GM10248 (cell line): ENCODE data around the gene MXD1.

ENCODE experiments used
- CTCF ChIA-PET: fragments of 300-600 bp; sonication (Branson Sonifier 250); formaldehyde crosslinking; extraction: SDS; loops from one replicate; lab custom pipeline; 2021; ENCODE audit warnings: antibody characterized with exemption; lab: Yijun Ruan, JAX
- POLR2A ChIA-PET: fragments of 350-650 bp; sonication (Branson Sonifier 250); formaldehyde crosslinking; extraction: SDS; loops from one replicate; lab custom pipeline; 2020; ENCODE audit warnings: antibody characterized with exemption; lab: Yijun Ruan, JAX
- DNase-seq: peaks from one replicate; pipeline ENCODE4 v3.0.0; 2012; ENCODE audit errors: extremely low spot score
- CTCF ChIP-seq: IDR thresholded peaks from 2 replicates; pipeline ENCODE4 v1.5.1; 2012; ENCODE audit warnings: mild to moderate bottlenecking, low read depth; ENCODE audit errors: extremely low read depth, missing control alignments, control extremely low read depth

MXD1 gene

GRCh38 chr2:69939722-69940121 lies 24.8 kb downstream of the MXD1 start:
- ChIA-PET CTCF (interaction anchor here (1.6 kb wide), 2 partner anchors 26 to 28 kb away, joined by 3 read pairs; no protein-coding TSS in a partner anchor), POLR2A (no interaction called here)
- TF ChIP-seq CTCF: no peak
- DNase-seq: no peak

GRCh38 chr2:69940691-69941090 lies 25.8 kb downstream of the MXD1 start:
- CTCF ChIA-PET: interaction anchor here (1.1 to 1.6 kb wide), 2 partner anchors 20 to 29 kb away, joined by 3 read pairs; no protein-coding TSS in a partner anchor
- no peak for TF ChIP-seq CTCF
- POLR2A ChIA-PET: no interaction called here
- no peak for DNase-seq

GRCh38 chr2:69943000-69943842 lies 28.3 kb downstream of the MXD1 start:
- no peak for DNase-seq
- no peak for TF ChIP-seq CTCF
- ChIA-PET CTCF (interaction anchor here (0.9 to 1.0 kb wide), 4 partner anchors 9 to 94 kb away, joined by 3 read pairs; no protein-coding TSS in a partner anchor), POLR2A (no interaction called here)

- POLR2A ChIA-PET: no interaction called here
- CTCF ChIA-PET: interaction anchor here (0.7 to 1.7 kb wide), 3 partner anchors 11 to 94 kb away, joined by 3 to 4 read pairs (median 3); no protein-coding TSS in a partner anchor
- TF ChIP-seq CTCF: no peak
- no peak for DNase-seq
Measured at GRCh38 chr2:69943843-69944525, 29.1 kb downstream of the MXD1 start.

DNA sequence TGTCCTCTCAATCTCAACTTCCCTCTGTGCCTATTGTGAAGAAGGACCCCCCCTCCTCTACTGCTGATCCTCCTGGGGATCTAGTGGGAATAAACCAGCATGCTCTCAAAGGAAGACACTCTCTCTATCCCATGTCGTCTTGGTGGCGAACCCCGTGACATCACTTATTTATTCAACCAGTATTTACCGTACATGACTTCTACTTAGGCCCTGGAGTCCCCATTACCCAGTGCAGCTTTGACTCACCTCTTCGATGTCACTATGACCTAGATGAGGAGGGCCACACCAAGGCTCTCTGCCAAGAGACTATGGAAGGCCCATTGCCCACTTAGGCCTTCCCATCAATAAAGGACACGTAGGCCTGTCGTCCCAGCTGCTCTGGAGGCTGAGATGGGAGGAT lies 29.8 kb downstream of the MXD1 start:
- ChIA-PET CTCF (interaction anchor here (1.1 to 2.3 kb wide), 6 partner anchors 10 to 217 kb away, joined by 3 to 11 read pairs (median 4); partner anchors contain the start of gene MXD1), POLR2A (no interaction called here)
- no peak for DNase-seq
- no peak for TF ChIP-seq CTCF

DNA sequence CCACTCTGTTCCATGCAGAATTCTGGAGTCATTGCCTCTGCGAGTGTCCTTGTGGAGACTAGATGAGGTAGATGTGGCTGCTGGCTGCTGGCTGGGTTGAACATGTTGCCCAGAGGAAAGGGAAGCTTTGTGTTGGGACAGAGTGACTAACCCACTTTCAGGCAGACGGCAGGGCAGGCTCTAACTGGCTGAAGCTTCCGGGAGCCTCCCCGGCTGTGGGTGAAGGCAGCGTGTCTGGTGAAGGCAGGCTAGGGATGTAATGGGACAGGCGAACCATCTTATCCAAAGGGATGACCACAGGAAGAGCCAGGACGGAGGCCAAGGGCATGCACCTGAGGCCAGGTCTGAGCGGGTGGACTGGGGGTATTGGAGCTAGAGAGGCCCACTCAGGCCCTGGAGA lies 30.5 kb downstream of the MXD1 start:
- no peak for DNase-seq
- ChIA-PET CTCF (interaction anchor here (1.1 to 2.3 kb wide), 6 partner anchors 11 to 216 kb away, joined by 3 to 11 read pairs (median 4); partner anchors contain the start of gene MXD1), POLR2A (interaction anchor here (0.5 kb wide), 1 partner anchor 120 kb away, joined by 6 read pairs; no protein-coding TSS in a partner anchor)
- no peak for TF ChIP-seq CTCF
